ENCODE data around the gene CTU2.

DNA sequence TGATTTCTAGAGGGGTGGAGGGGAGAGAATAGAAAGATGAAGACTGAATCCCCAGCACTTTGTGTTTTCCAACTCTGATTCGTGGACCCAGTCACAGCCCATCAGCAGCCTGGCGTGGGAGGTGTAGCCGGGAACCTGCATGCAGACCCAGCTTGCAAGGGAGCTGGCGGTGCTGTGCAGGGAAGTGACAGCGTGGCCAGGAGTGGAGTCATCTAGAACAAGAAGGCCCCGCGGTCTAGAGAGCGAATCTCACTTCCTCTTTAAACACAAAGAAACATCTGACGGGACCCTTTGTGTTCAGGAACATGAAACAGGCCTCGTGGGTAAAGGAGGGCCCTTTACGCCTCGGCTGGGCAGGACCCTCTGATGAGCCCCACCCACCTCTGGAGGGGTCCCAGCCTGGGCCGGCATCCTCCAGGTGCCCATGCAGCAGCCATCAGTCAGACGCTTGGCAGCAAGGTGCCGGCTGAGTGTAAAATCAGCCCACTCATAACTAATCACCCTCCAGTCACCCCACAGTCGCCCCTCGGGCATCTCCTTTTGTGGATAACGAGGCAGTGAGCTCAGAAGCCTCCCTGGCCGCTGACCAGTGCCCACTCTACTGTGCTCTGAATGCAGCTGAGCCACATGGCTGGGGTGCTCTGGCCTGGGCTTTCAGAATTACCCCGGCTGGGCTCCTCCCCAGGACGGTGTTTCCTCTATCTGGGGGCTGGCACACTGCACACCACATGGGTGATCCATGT lies 24.4 kb upstream of the CTU2 start:
- no peak for TF ChIP-seq CTCF (IDR thresholded peaks at IDR 0.05)
- no peak for TF ChIP-seq POLR2A (IDR thresholded peaks at IDR 0.05)

Data from gastroesophageal sphincter (tissue), 3 donors.